Body of pancreas (tissue), 4 donors: ENCODE results near the gene ICAM5.
"Not testable (repeated sequence)": the region's sequence is repeated elsewhere in the genome, so short reads cannot be mapped to it uniquely, and the experiment has no call there.

Experiments
- POLR2A ChIP-seq, 3 donors: fragments of 450-650 bp; IDR thresholded peaks; one replicate each; pipeline ENCODE4 v1.6.1; 2016; ENCODE audit warnings: antibody characterized with exemption in 3 of 3, mild to moderate bottlenecking in 2 of 3
- TF ChIP-seq, protein P1 (sequence below), 7 experiments: fragments of 450-650 bp in 4 of 7; fragments of 200-600 bp in 3 of 7; sonication (generic) in 3 of 7; IDR thresholded peaks; one replicate each; pipeline ENCODE4 v1.5.1; 2016 to 2019; ENCODE audit warnings: antibody characterized with exemption in 7 of 7

GRCh38 chr19:10336725-10337124, 47.0 kb downstream of the ICAM5 start:
- not testable (repeated sequence) for TF ChIP-seq POLR2A (IDR thresholded peaks at IDR 0.05)
- TF ChIP-seq, protein P1, sequence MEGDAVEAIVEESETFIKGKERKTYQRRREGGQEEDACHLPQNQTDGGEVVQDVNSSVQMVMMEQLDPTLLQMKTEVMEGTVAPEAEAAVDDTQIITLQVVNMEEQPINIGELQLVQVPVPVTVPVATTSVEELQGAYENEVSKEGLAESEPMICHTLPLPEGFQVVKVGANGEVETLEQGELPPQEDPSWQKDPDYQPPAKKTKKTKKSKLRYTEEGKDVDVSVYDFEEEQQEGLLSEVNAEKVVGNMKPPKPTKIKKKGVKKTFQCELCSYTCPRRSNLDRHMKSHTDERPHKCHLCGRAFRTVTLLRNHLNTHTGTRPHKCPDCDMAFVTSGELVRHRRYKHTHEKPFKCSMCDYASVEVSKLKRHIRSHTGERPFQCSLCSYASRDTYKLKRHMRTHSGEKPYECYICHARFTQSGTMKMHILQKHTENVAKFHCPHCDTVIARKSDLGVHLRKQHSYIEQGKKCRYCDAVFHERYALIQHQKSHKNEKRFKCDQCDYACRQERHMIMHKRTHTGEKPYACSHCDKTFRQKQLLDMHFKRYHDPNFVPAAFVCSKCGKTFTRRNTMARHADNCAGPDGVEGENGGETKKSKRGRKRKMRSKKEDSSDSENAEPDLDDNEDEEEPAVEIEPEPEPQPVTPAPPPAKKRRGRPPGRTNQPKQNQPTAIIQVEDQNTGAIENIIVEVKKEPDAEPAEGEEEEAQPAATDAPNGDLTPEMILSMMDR (IDR thresholded peaks at IDR 0.05) = not testable (repeated sequence)
